Measurements from ENCODE around the gene RIOK3. TPM values are rescaled to one million over a fixed set of nuclear protein-coding genes. Genes with fewer than 3 reads are reported as not detected.
"Not testable (repeated sequence)": the region's sequence is repeated elsewhere in the genome, so short reads cannot be mapped to it uniquely, and the experiment has no call there.

Gene RIOK3
- total RNA-seq, 1 donor from 2014 or later, result 59.7 TPM

- DNase-seq (ENCODE audit: low read depth in 2 of 2), result no peak
Observed at GRCh38 chr18:23498117-23498516, 45.0 kb downstream of the RIOK3 start.

DNA sequence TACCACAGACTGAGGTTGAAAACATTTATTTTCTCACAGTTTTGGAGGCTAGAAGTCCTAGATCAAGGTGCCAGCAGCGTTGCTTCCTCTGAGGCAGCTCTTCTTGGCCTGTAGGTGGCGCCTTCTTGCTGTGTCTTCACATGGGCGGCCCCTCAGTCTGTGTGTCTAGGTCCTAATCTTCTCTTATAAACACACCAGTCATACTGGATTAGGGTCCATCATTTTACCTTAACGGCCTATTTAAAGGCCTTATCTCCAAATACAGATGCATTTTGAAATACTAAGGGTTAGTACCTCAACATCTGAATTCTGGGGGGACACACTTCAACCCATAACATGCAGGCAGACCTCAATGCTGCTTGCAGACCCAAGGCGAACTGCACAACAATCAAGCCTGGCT, 45.8 kb downstream of the RIOK3 start:
- DNase-seq (ENCODE audit: low read depth in 2 of 2), result peak in 1 of 2 donors; percentile 75

DNA sequence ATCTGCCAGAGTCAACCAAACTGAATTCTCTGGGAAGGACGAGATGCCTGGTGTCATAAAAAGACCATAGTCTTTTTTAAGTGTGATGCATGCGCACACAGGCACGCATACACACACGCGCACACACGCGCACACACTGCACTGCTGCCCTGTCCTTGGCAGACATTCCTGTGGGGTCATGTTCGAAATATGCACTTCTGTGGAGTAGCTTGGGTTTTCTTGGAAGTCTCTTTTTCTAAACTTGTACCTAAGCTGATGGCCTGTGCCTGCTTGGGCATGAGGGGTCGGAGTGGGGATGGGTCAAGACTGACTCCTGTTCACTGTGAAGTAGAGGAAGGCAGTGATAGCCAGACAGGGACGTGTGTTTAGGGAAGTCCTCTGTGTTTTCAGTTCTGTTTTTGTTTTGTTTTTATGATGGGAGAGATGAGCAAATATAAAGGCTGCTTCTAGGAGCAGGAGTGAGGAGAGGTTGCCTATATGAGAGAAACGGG, 46.2 kb downstream of the RIOK3 start:
- no peak for DNase-seq (ENCODE audit: low read depth in 2 of 2)

DNA sequence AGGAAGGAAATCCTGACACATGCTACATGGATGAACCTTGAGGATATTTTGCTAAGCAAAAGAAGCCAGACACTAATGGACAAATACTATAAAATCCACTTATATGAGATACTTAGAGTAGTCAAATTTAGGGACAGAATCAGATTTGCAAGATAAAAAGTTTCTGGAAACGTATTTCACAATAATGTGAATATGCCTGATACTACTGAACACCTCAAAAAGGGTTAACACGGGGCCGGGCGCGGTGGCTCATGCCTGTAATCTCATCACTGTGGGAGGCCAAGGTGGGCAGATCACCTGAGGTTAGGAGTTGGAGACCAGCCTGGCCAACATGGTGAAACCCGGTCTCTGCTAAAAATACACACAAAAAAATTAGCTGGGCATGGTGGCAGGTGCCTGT, 48.5 kb downstream of the RIOK3 start:
- no peak for DNase-seq (ENCODE audit: low read depth in 2 of 2)

DNA sequence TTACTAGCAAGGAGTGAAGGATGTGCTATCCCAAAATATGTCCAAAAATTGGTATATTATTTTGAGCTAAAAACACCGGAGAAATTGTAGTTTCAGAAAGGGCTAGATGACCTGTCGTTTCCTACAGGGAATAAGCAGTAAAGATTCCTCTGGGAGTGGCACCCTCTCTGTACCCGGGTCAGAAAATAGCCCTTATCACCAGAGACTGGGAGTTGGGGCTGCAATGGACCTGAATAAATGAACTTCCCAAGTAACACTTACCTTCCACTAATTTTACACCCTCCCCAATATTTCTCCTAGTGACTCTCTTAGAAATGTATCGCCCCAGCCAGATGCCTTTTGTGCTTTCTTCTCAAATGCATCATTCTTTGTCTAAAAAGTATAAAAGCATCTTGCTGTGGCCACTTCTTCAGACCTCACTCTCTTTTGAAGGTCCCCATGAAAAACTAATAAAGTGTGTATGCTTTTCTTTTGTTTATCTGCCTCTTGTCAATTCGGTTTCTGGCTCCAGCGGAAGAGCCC, 49.5 kb downstream of the RIOK3 start:
- DNase-seq (ENCODE audit: low read depth in 2 of 2), result no peak

GRCh38 chr18:23503038-23503962, 50.2 kb downstream of the RIOK3 start, which contains the start of gene RMC1:
RMC1 (plus strand) TSS chr18:23503511; CDS start chr18:23503619, 108 bp downstream.
- peak; percentile 83 to 96 for DNase-seq (ENCODE audit: low read depth in 2 of 2)

DNA sequence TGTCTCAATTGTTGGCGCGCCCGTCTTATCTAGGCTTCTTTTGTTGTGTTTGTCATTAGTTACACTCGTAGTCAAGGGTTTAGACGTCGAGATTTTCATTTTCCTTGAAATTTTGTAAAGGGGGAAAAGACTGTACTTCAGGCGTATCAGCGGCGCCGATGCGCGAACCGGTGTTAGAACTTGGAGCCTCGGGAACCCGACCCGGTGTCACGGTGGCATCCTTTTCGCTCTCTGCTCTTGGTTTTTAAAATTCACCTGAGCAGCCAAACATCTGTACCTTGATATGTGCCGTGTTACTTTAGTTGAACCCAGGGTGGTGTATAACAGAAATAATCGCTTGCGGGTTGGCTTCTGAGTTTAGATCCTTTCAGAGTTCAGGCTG, 50.9 kb downstream of the RIOK3 start:
- DNase-seq (ENCODE audit: low read depth in 2 of 2), result no peak

GRCh38 chr18:23504720-23505119, 51.6 kb downstream of the RIOK3 start:
- no peak for DNase-seq (ENCODE audit: low read depth in 2 of 2)

DNA sequence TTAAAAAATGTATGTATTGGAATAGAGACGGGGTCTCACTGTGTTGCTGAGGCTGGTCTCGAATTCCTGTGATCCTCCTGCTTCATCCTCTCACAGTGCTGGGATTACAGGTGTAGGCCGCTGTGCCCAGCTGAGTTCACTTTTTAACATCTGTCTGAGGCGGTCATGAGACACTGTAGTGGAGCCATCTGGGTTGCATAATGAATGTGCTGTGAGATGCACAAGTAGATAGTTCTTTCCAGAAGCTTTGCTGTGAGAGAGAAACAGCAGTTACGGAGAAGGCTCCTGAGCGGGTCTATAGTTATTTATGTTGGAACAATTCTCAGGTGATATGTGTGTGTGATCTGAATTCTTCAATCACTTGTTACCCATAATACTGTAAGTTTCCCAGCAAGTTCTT, 53.3 kb downstream of the RIOK3 start:
- DNase-seq (ENCODE audit: low read depth in 2 of 2), result no peak

GRCh38 chr18:23510923-23511322, 57.8 kb downstream of the RIOK3 start:
- DNase-seq (ENCODE audit: low read depth in 2 of 2), result not testable (repeated sequence)

DNA sequence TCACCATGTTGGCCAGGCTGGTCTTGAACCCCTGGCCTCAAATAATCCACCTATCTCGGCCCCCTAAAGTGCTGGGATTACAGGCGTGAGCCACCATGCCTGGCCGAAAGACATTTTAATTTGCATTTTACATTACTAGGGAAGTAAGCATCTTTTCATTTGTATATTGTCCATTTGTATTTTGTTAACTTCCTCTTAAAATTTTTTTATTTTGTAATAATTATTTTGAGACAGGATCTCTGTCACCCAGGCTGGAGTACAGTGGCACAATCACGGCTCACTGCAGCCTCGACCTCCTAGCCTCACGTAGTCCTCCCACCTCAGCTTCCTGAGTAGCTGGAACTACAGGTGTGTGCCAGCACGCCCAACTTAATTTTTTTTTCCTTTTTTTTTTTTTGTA, 59.1 kb downstream of the RIOK3 start:
- DNase-seq (ENCODE audit: low read depth in 2 of 2), result not testable (repeated sequence)

DNA sequence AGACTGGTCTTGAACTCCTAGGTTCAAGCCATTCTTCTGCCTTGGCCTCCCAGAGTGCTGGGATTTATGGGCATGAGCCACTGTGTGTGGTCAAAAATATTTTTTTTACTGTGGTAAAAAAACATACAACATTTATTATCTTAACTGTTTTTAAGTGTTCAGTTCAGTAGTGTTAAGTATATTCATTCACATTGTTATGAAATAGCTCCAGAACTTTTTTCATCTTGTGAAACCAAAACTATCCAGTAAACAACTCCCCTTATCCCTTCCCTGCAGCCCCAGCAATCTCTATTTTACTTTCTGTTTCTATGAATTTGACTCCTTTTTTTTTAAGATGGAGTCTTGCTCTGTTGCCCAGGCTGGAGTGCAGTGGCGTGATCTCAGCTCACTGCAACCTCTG, 59.6 kb downstream of the RIOK3 start:
- DNase-seq (ENCODE audit: low read depth in 2 of 2), result no peak

DNA sequence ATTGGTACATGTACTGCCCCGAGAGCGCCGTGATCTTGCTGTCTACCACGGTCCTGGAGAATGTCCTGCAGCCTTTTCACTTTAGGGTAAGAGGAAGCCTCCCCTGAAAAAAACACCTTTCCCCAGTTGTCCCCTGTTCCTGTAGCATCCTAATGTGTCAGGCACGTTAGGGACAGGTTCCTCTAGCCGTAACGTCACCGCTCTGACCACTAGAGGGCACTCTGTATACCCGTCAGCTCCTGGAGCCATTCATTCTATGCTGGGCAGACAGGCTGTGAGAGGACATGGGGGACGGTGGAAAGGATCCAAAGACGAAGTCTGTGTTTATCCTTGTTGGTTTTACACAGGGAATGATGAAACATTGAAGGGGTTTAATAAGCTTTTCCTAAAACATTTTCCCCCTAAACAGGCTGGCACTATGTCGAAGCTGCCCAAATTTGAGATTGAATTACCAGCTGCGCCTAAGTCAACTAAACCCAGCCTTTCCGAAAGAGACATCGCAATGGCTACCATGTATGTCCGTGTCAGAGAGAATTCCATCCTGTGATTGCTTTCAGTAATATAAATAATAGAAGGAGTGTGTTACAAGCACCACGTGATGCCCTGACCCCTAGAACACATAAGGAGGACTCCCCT, 62.9 kb downstream of the RIOK3 start:
- peak; percentile 72 to 81 for DNase-seq (ENCODE audit: low read depth in 2 of 2)

DNA sequence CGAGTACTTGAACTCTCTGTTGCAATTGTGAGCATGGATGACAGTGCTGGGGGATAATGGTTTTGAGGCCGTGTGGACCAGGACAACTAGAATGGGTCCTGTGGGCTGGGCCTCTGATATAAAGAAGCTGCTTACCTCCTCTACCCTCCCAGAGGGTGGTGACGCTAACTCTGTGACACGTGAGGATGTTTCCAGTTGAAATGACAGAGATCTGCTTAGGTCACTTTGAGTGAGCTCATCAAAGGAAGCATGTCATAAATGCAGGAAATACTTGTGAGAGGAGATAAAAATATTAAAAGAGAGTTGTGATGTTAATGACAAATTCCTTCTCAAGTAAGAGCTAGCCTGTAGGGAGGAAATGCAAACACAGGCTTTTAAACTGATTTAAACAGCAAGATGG, 66.6 kb downstream of the RIOK3 start:
- peak; percentile 89 to 95 for DNase-seq (ENCODE audit: low read depth in 2 of 2)

DNA sequence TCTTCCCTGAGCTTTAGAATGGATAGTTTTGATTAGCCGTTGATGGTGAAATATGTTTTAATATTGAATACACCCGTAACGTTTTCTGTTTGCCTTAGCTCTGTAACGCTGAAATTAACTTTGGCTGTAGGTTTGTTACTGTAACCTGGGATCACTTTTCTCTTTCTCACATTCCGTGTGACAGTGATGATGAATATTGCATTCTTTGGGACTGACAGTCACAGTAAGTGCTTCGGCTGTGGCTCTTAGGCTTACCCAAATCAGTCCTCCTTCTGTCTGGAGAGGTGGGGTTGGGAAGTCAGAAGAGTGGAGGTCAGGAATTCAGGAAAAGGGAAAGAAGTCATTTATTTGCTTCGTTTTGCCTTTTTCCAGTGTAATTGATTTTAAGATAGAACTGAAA, 68.2 kb downstream of the RIOK3 start:
- DNase-seq (ENCODE audit: low read depth in 2 of 2), result no peak

DNA sequence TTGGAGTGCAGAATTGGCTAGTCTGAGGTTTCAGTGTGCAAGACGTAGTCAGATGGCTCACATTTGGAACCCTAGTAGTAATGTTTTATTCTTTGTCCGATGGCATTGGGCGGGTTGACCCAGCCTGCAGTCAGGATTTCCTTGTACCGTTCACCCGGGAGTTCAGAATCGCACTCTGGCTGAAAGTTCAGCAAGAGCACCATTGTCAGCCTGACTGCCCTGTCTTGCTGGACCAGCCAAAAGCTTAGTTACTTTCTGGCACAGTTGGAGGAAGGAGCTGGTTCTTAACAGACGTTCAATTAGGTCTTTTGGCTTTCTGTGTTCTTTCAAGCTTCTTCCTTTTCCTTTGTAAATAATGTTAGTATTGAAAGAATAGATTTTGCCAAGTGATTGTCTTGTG, 68.8 kb downstream of the RIOK3 start:
- DNase-seq (ENCODE audit: low read depth in 2 of 2), result peak in 1 of 2 donors; percentile 53

DNA sequence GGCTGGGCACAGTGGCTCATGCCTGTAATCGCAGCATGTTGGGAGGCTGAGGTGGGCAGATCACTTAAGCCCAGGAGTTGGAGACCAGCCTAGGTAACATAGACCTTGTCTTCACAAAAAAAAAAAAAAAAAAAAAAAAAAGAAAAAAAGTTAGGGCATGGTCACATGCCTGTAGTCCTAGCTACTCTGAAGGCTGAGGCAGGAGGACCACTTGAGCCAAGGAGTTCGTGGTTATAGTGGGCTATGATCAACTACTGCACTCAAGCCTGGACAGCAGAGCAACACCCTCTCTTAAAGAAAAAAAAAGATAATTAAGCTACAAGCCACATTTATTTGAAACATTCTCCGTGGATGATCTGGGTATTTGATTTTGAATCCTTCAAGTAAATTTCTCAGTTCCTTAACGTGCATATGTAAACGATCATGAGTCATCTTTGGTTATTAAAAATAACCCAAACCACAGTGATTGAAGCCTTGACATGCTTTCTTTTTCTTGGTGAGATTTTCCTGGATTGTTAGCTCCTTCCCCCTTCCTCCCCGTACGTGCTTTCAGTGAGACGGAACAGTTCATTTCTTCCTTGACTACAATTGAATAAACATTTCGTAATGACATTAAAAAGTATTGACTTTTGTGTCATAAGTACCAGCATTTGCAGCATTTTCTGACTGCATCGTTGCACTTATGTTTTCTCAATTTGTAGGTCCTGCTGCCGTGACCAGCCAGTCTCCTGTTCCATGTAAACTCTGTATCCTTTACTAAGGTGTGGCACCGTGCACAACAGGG, 70.5 kb downstream of the RIOK3 start:
- DNase-seq (ENCODE audit: low read depth in 2 of 2), result no peak

- DNase-seq (ENCODE audit: low read depth in 2 of 2), result no peak
Observed at GRCh38 chr18:23524213-23524707, 71.2 kb downstream of the RIOK3 start.

GRCh38 chr18:23526501-23527063, 73.5 kb downstream of the RIOK3 start:
- DNase-seq (ENCODE audit: low read depth in 2 of 2), result no peak

GRCh38 chr18:23528580-23529472, 75.7 kb downstream of the RIOK3 start:
- no peak for DNase-seq (ENCODE audit: low read depth in 2 of 2)
